ENCODE data around the gene TRIM14.
A peak's percentile ranks its signal among the peaks of the same experiment; 100 is the strongest.
"Not testable (repeated sequence)": the region's sequence is repeated elsewhere in the genome, so short reads cannot be mapped to it uniquely, and the experiment has no call there.

Gene TRIM14

GRCh38 chr9:98046180-98046543, 72.9 kb downstream of the TRIM14 start:
- no peak for DNase-seq

- DNase-seq = peak; percentile 29
Observed at GRCh38 chr9:98045234-98046179, 73.5 kb downstream of the TRIM14 start.

- DNase-seq = no peak
Observed at GRCh38 chr9:98043915-98044314, 75.1 kb downstream of the TRIM14 start.

- no peak for DNase-seq
Observed at GRCh38 chr9:98040212-98040611, 78.8 kb downstream of the TRIM14 start.

GRCh38 chr9:98039607-98040017, 79.4 kb downstream of the TRIM14 start:
- no peak for DNase-seq

- DNase-seq = no peak
Observed at GRCh38 chr9:98038958-98039357, 80.1 kb downstream of the TRIM14 start.

GRCh38 chr9:98037357-98037756, 81.7 kb downstream of the TRIM14 start:
- DNase-seq = no peak

GRCh38 chr9:98034593-98035546, 84.2 kb downstream of the TRIM14 start:
- peak; percentile 94 for DNase-seq

GRCh38 chr9:98031935-98032334, 87.1 kb downstream of the TRIM14 start:
- no peak for DNase-seq

GRCh38 chr9:98031169-98031568, 87.9 kb downstream of the TRIM14 start:
- DNase-seq = no peak

- no peak for DNase-seq
Observed at GRCh38 chr9:98024702-98025101, 94.3 kb downstream of the TRIM14 start.

- DNase-seq = no peak
Observed at GRCh38 chr9:98022447-98022846, 96.6 kb downstream of the TRIM14 start.

GRCh38 chr9:98021306-98022040, 97.5 kb downstream of the TRIM14 start:
- no peak for DNase-seq

GRCh38 chr9:98020476-98021145, 98.4 kb downstream of the TRIM14 start:
- DNase-seq = no peak

GRCh38 chr9:98019869-98020268, 99.2 kb downstream of the TRIM14 start:
- DNase-seq = not testable (repeated sequence)

Measured in effector CD4-positive, alpha-beta T cell (primary cell).